AG04449 (cell line): Measurements from ENCODE around the gene ABCG5.

Source experiments
- CTCF ChIA-PET: fragments of 350-600 bp; formaldehyde crosslinking; extraction: SDS; loops from one replicate; lab custom pipeline; 2021; ENCODE audit warnings: antibody characterized with exemption; lab: Yijun Ruan, JAX
- POLR2A ChIA-PET: fragments of 400-600, 350-600 bp; formaldehyde crosslinking; extraction: SDS; loops from one replicate; lab custom pipeline; 2020; ENCODE audit warnings: antibody characterized with exemption, inconsistent platforms; lab: Yijun Ruan, JAX
- DNase-seq: peaks from one replicate; pipeline ENCODE4 v3.0.0-alpha.2; 2010; ENCODE audit warnings: low read depth, low spot score
- H3K4me3 ChIP-seq: 2 replicates; pipeline ENCODE4 v1.5.1; 2011; ENCODE audit warnings: low read depth, mild to moderate bottlenecking, control low read depth, low read length
- CTCF ChIP-seq: IDR thresholded peaks from one replicate; pipeline ENCODE4 v1.5.1; 2011; ENCODE audit warnings: mild to moderate bottlenecking, moderate library complexity, low read length, control low read depth, inconsistent platforms; ENCODE audit not compliant: insufficient read depth; ENCODE audit errors: missing control alignments

The ABCG5 gene

DNA sequence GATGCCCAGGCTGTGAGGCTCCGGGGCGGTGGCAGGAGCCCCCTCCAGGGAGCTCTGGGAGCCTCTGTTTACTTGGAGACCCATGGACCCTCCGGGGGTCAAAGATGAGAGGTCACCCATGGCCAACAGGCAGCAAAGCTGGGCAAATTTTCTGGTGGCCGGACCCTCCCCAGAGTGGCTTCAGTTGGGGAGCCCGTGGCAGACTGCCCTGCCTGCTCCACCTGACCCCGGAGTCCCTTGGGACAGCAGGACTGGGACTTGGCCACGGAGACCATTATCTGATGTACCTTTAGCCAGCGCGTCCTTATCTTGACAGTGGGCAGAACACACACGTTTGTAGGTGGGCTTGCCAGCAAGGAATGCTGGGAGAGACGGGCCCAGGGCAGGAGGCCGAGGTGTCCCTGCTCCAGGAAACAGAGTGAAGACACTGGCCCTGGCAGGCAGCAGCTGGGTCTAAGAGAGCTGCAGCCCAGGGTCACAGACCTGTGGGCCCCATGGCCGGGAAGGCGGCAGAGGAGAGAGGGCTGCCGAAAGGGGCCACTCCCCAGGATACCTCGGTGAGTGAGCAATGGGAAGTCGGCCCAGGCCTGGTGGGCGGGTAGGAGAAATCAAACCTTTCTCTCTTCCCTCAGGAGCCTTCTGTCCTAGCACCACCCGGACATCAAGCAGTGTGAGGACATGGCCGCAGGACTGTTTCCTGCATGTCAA lies at the start of gene ABCG5, which contains the start of gene ABCG8:
Gene ABCG5, minus strand, starts transcription at position 280 of the 708 bp plus-strand sequence. Its CDS starts 160 bp downstream, at position 120.
Gene ABCG8, plus strand, starts transcription at position 412 of the 708 bp plus-strand sequence. Its CDS starts 83 bp downstream, at position 495.
- no peak for DNase-seq
- TF ChIP-seq CTCF, result no peak
- no peak within 1 kb of the TSS for H3K4me3 ChIP-seq
- CTCF ChIA-PET, result no interaction called here
- POLR2A ChIA-PET, result no interaction called here

DNA sequence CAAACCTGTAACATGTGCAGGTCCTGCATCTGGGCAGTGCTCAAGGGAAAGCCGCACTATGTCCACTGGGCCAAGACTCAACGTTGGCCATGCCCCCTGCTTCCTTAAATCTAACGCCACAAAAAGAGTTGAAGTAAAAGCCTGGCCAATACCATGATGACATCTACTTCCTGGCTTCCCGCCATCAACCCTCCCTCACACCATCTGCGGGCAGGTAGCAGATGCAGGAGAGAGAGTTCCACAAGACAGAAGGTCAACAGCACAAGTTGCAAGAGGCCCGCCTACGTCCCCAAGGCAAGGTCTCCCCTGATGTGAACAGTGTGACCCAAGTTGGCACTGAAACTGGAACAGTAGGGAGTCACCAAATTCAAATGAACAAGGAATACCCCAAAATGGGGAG lies 48.5 kb upstream of the ABCG5 start:
- TF ChIP-seq CTCF, result no peak
- ChIA-PET CTCF (no interaction called here), POLR2A (no interaction called here)
- DNase-seq, result no peak
- H3K4me3 ChIP-seq, result no peak overlapping the region

GRCh38 chr2:43885132-43885632 lies 46.5 kb upstream of the ABCG5 start:
- no peak for DNase-seq
- POLR2A ChIA-PET, result no interaction called here
- no peak overlapping the region for H3K4me3 ChIP-seq
- TF ChIP-seq CTCF, result no peak
- CTCF ChIA-PET, result interaction anchor here (1.2 to 1.3 kb wide), 2 partner anchors 7 to 14 kb away, joined by 3 to 10 read pairs; no protein-coding TSS in a partner anchor

GRCh38 chr2:43884689-43885088 lies 46.0 kb upstream of the ABCG5 start:
- no peak for TF ChIP-seq CTCF
- CTCF ChIA-PET, result interaction anchor here (1.2 kb wide), 2 partner anchors 14 to 159 kb away, joined by 3 read pairs; no protein-coding TSS in a partner anchor
- H3K4me3 ChIP-seq, result no peak overlapping the region
- POLR2A ChIA-PET, result no interaction called here
- no peak for DNase-seq

GRCh38 chr2:43882312-43882711 lies 43.7 kb upstream of the ABCG5 start:
- ChIA-PET POLR2A (no interaction called here), CTCF (interaction anchor here (1.2 kb wide), 1 partner anchor 272 kb away, joined by 4 read pairs; no protein-coding TSS in a partner anchor)
- no peak for TF ChIP-seq CTCF
- H3K4me3 ChIP-seq, result no peak overlapping the region
- DNase-seq, result no peak

DNA sequence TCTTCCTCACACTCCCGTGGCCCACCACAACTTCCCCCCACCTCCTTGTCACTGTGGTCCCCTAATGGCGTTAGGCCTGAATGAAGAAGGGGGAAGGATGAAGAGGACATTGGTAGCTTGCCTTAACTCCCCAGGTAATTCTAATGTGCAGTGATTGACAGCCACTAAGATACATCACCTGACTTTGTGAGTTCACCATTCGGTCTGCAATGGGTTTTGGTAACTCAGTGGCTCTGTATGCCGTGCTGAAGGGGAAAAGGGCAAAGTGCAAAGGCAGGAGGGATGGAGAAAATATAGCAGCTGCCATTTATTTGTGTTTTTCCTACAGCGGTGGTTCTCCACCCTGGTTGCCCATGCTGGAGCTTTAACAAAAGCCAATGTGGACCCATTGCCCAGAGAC lies 42.3 kb upstream of the ABCG5 start:
- no peak for TF ChIP-seq CTCF
- DNase-seq, result no peak
- POLR2A ChIA-PET, result no interaction called here
- CTCF ChIA-PET, result no interaction called here
- no peak overlapping the region for H3K4me3 ChIP-seq
